ENCODE results near the gene TMPRSS11B. TPM values are rescaled to one million over a fixed set of nuclear protein-coding genes. Genes with fewer than 3 reads are reported as not detected.

Gene TMPRSS11B
- total RNA-seq, 4 donors from 2014 or later = not detected

GRCh38 chr4:68277627-68278026 is 32.1 kb upstream of the TMPRSS11B start:
- TF ChIP-seq, protein P1, sequence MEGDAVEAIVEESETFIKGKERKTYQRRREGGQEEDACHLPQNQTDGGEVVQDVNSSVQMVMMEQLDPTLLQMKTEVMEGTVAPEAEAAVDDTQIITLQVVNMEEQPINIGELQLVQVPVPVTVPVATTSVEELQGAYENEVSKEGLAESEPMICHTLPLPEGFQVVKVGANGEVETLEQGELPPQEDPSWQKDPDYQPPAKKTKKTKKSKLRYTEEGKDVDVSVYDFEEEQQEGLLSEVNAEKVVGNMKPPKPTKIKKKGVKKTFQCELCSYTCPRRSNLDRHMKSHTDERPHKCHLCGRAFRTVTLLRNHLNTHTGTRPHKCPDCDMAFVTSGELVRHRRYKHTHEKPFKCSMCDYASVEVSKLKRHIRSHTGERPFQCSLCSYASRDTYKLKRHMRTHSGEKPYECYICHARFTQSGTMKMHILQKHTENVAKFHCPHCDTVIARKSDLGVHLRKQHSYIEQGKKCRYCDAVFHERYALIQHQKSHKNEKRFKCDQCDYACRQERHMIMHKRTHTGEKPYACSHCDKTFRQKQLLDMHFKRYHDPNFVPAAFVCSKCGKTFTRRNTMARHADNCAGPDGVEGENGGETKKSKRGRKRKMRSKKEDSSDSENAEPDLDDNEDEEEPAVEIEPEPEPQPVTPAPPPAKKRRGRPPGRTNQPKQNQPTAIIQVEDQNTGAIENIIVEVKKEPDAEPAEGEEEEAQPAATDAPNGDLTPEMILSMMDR (IDR thresholded peaks at IDR 0.05; ENCODE audit: low read depth) = no peak

DNA sequence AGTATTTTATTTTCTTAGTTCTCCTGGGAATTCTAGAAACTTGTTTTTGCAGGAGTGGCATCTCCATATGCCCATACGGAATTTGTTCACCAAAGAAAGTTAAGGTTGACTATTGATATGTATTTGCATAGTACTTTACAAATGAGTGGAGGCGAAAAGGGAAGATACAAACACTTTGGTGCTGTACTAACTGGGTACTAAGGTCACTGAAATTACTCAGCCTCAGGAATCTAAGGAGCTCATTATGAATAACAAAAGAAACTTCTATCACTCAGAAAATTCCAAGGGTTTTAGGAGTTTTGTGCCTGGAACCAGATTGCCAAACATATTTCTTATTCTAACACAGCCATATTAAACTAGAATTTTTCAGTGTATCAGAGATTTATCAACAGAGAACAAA is 27.4 kb upstream of the TMPRSS11B start:
- TF ChIP-seq, protein P1 (IDR thresholded peaks at IDR 0.05; ENCODE audit: low read depth) = no peak

DNA sequence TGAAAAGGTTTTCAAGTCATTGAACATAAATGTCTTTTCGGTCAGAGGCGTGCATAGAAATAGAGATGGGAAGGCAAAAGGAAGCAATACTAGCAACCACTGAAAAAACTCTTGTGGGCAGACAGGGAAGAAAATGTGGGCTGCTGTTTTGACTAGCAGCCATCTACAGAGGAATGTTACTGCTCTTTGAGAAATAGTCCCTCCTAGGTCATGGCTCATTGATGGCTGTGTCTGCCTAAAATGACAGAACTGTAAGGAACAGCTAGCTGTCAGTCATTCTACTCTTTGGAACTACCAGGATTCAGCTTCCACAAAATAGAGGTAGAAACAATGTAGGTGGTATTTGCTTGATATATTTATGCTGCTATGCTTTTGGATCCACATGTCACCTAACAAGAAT is 26.9 kb upstream of the TMPRSS11B start:
- TF ChIP-seq, protein P1 (IDR thresholded peaks at IDR 0.05; ENCODE audit: low read depth) = no peak

DNA sequence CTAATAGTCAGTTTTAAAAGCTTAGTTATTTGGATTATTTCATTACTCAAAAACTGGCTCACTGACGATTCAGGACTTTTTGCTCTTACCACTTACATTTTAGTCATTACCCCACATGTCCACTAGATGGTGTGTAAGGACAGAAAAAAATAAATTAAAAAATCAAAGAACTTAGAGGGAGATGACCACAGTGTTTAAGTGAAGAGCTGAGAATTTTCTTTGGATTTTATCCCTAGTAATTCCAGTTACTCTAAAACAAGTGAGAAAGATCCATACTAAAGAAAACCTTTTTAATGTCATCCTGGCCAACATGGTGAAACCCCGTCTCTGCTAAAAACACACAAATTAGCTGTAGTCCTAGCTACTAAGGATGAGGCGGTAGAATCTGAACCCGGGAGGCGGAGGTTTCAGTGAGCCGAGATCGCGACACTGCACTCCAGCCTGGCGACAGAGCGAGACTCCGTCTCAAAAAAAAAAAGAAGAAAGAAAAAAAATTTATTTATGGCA is 26.4 kb upstream of the TMPRSS11B start:
- TF ChIP-seq, protein P1 (IDR thresholded peaks at IDR 0.05; ENCODE audit: low read depth) = no peak

GRCh38 chr4:68267433-68267944 is 22.0 kb upstream of the TMPRSS11B start:
- TF ChIP-seq, protein P1 (IDR thresholded peaks at IDR 0.05; ENCODE audit: low read depth) = no peak

DNA sequence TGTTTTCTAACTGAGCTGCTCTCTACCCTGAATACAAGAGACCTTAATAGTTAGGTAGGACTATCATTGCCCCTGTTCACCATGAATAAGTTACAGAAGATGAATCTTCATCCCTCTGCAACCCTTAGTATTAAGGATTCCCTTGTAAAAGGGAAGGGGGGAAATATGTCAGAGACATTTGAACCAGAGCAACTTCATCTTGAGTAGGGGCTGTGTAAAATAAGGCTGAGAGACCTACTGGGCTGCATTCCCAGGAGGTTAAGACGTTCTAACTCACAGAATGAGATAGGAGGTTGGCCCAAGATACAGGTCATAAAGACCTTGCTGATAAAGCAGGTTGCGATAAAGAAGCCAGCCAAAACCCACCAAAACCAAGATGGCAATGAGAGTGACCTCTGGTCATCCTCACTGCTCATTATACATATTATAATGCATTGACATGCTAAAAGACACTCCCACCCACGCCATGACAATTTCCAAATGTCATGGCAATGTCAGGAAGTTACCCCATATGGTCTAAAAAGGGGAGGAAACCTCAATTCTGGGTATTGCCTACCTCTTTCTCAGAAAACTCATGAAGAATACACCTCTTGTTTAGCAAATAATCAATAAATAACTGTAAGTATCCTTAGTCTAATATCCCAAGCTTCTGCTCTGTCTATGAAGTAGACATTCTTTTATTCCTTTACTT is 19.5 kb upstream of the TMPRSS11B start:
- TF ChIP-seq, protein P1 (IDR thresholded peaks at IDR 0.05; ENCODE audit: low read depth) = no peak

DNA sequence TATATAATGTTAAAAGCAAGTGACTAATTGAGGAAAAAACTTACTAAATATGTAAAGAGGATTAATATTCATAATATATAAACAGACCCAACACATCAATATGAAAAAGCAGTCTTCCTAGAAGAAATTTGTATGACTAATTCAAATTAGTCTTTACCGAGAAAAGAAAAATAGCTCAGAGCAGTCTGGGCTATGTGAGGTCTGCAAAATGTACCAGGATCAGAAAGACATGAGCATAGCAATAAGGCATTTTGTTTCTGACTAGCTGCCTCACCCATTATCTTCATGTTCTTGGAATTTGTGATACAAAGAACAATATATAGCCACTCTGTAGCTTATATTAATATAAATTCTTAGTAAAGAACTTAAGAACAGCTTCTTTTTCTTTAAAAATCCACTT is 13.7 kb upstream of the TMPRSS11B start:
- TF ChIP-seq, protein P1 (IDR thresholded peaks at IDR 0.05; ENCODE audit: low read depth) = no peak
